ENCODE results near the gene OTULIN.

The OTULIN gene

DNA sequence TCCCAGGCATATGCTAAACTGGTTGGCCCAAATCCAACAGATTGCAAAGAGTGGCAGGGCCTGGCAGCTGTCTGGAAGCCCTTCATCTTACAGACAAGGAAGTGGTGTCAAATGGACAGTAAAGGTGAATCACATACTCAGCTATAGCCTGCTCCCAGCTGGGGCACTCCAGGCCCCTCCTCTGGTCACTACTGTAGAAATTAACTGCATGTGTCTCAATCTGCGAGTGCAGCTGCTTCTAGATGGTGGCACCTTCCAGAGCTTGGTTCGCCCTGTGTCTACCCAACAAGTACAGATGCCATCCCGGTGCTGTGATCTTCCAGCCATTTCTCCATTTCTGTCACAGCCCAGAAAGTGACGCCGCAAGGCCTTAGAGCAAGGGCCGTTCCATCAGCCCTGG lies 50.2 kb downstream of the OTULIN start:
- TF ChIP-seq, protein P1, sequence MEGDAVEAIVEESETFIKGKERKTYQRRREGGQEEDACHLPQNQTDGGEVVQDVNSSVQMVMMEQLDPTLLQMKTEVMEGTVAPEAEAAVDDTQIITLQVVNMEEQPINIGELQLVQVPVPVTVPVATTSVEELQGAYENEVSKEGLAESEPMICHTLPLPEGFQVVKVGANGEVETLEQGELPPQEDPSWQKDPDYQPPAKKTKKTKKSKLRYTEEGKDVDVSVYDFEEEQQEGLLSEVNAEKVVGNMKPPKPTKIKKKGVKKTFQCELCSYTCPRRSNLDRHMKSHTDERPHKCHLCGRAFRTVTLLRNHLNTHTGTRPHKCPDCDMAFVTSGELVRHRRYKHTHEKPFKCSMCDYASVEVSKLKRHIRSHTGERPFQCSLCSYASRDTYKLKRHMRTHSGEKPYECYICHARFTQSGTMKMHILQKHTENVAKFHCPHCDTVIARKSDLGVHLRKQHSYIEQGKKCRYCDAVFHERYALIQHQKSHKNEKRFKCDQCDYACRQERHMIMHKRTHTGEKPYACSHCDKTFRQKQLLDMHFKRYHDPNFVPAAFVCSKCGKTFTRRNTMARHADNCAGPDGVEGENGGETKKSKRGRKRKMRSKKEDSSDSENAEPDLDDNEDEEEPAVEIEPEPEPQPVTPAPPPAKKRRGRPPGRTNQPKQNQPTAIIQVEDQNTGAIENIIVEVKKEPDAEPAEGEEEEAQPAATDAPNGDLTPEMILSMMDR (IDR thresholded peaks at IDR 0.05; ENCODE audit: insufficient read depth, low read length, poor library complexity, severe bottlenecking) = no peak
- Histone ChIP-seq H3K27me3 (replicated peaks; ENCODE audit: control insufficient read depth, insufficient read depth, low read length) (no peaks in the 10 kb centered on the region), H3K36me3 (ENCODE audit: control insufficient read depth, insufficient read depth, low read length) (peaks cover 29% of the 10 kb centered on the region), H3K4me3 (replicated peaks; ENCODE audit: low read depth, low read length) (no peak overlapping the region)
- no peak for DNase-seq (ENCODE audit: extremely low read depth, insufficient read length)

DNA sequence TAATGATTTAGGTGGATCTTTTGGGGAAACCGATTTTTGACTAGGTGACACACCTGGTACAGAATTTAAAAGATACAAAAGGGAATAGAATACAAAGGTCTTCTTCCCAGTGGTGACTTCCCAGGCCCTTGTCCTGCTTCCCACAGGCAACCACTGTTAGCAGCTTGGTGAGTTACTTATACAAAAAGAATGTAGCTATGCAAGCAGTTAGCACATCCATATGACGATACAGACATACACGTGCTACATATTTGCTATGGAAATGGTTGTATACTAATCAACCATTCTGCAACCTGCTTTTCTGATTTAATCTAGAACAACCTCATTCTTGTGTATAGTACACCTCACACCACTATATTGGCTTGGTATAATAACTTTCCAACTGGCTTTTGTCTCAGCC lies 51.0 kb downstream of the OTULIN start:
- TF ChIP-seq, protein P1 (IDR thresholded peaks at IDR 0.05; ENCODE audit: insufficient read depth, low read length, poor library complexity, severe bottlenecking) = no peak
- DNase-seq (ENCODE audit: extremely low read depth, insufficient read length) = no peak
- Histone ChIP-seq H3K4me3 (replicated peaks; ENCODE audit: low read depth, low read length) (no peak overlapping the region), H3K36me3 (ENCODE audit: control insufficient read depth, insufficient read depth, low read length) (peaks cover 28% of the 10 kb centered on the region), H3K27me3 (replicated peaks; ENCODE audit: control insufficient read depth, insufficient read depth, low read length) (no peaks in the 10 kb centered on the region)

DNA sequence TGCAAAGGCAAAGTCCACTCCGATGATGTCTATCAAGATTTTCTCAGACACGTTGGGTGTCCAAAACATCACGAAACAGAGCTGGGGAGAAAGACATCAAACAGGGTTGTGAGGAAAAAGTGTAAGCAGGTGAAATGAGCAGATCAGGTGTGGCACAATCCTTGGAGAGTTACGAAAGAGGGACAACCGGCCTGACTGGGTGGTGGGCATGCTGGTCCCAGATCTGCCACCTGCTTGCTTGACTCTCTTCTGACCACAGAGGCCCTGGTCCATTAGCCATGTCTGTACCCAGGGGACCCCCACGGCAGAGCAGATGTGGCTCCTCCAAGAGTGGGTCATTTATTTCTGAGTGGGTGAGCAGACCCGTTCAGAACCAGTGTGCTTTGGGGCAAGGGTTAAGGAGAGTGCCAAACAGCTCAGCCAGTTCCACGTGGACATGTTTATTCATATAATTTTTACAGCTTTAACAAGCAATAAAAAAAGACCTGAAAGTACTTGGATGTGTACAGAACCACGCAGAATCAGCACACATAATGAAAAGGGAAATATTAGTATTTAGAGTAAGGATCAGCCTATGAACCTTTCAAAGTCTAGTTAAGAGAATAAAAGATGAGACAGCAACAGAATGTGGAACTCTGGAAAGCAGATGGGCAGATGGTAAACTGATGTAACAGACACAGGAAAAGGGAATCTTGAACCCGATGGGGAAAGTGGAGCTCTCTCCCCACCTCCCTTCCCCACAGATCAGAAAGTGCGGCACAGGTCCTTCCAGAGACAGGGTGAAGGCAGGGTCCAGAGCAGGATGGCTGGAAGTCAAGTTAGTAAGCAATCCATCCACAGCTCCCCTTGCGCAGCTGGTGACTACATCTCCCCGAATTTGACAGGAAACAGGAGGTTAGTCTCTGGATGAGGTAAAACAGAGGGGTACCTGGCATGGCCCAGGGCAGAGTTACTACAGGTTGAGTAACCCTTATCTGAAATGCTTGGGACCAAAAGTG lies 52.5 kb downstream of the OTULIN start:
- DNase-seq (ENCODE audit: extremely low read depth, insufficient read length) = no peak
- Histone ChIP-seq H3K36me3 (ENCODE audit: control insufficient read depth, insufficient read depth, low read length) (peaks cover 18% of the 10 kb centered on the region), H3K27me3 (replicated peaks; ENCODE audit: control insufficient read depth, insufficient read depth, low read length) (no peaks in the 10 kb centered on the region), H3K4me3 (replicated peaks; ENCODE audit: low read depth, low read length) (no peak overlapping the region)
- TF ChIP-seq, protein P1 (IDR thresholded peaks at IDR 0.05; ENCODE audit: insufficient read depth, low read length, poor library complexity, severe bottlenecking) = no peak

DNA sequence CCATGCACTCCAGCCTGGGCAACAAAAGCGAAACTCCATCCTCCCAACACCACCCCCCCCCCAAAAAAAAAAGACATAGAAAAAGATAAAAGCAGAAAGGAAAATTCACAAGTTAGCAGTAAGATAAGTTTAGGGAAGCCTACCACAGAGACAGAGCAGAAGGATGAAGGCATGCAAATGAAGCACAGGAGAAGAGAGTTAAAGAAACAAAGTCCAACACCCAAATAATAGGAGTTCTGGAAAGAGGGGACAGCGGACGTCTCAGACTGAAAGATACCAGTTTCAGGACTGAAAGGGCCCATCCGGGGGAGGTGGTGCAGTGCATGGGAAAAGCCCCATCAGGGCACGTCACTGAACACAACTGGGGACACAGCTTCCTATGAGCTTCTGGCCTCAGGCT lies 54.3 kb downstream of the OTULIN start:
- Histone ChIP-seq H3K27me3 (replicated peaks; ENCODE audit: control insufficient read depth, insufficient read depth, low read length) (no peaks in the 10 kb centered on the region), H3K36me3 (ENCODE audit: control insufficient read depth, insufficient read depth, low read length) (peaks cover 7% of the 10 kb centered on the region), H3K4me3 (replicated peaks; ENCODE audit: low read depth, low read length) (no peak overlapping the region)
- no peak for DNase-seq (ENCODE audit: extremely low read depth, insufficient read length)
- TF ChIP-seq, protein P1 (IDR thresholded peaks at IDR 0.05; ENCODE audit: insufficient read depth, low read length, poor library complexity, severe bottlenecking) = no peak

- H3K36me3 ChIP-seq (ENCODE audit: control insufficient read depth, insufficient read depth, low read length) = no peaks in the 10 kb centered on the region
- TF ChIP-seq, protein P1 (IDR thresholded peaks at IDR 0.05; ENCODE audit: insufficient read depth, low read length, poor library complexity, severe bottlenecking) = no peak
- no peak for DNase-seq (ENCODE audit: extremely low read depth, insufficient read length)
- H3K27me3 ChIP-seq (replicated peaks; ENCODE audit: control insufficient read depth, insufficient read depth, low read length) = no peaks in the 10 kb centered on the region
- no peak overlapping the region for H3K4me3 ChIP-seq (replicated peaks; ENCODE audit: low read depth, low read length)
These were observed 55.9 kb downstream of the OTULIN start for GRCh38 chr5:14720236-14720923.
